HepG2 (cell line): ENCODE measurements around the gene TRAPPC4. TPM values are rescaled to one million over a fixed set of nuclear protein-coding genes. Genes with fewer than 3 reads are reported as not detected.
A peak's percentile ranks its signal among the peaks of the same experiment; 100 is the strongest.

Experiments
- AKAP8 ChIP-seq: sonication (generic); formaldehyde crosslinking; IDR thresholded peaks from 2 replicates; pipeline ENCODE4 v1.5.1; 2020; ENCODE audit warnings: mild to moderate bottlenecking, missing genetic modification reagents
- ARNT ChIP-seq: fragments of 450-650 bp; IDR thresholded peaks from 2 replicates; pipeline ENCODE4 v1.6.1; 2017
- CHD2 ChIP-seq: IDR thresholded peaks from 2 replicates; pipeline ENCODE4 v1.6.1; 2011; ENCODE audit warnings: low read depth, low read length, improper control_type of control experiment
- FOSL2 ChIP-seq: sonication (generic); formaldehyde crosslinking; IDR thresholded peaks from 2 replicates; pipeline ENCODE4 v1.4.0; 2020; ENCODE audit warnings: missing genetic modification reagents
- HMGXB3 ChIP-seq: sonication (generic); formaldehyde crosslinking; IDR thresholded peaks from 2 replicates; pipeline ENCODE4 v1.4.0; 2020; ENCODE audit warnings: missing genetic modification reagents, borderline replicate concordance
- IRF1 ChIP-seq: sonication (generic); formaldehyde crosslinking; IDR thresholded peaks from 2 replicates; pipeline ENCODE4 v1.4.0; 2020; ENCODE audit warnings: low read depth, mild to moderate bottlenecking, missing genetic modification reagents
- JARID2 ChIP-seq: sonication (generic); formaldehyde crosslinking; IDR thresholded peaks from 2 replicates; pipeline ENCODE4 v1.8.1; 2023; ENCODE audit warnings: missing genetic modification reagents, inconsistent platforms; ENCODE audit not compliant: insufficient replicate concordance
- MIER2 ChIP-seq: IDR thresholded peaks from 2 replicates; pipeline ENCODE4 v1.6.1; 2016; ENCODE audit warnings: missing biosample characterization, missing genetic modification reagents
- TGIF2 ChIP-seq: IDR thresholded peaks from 2 replicates; pipeline ENCODE4 v1.6.1; 2016; ENCODE audit warnings: control low read depth, missing compliant biosample characterization
- THAP11 ChIP-seq: IDR thresholded peaks from 2 replicates; pipeline ENCODE4 v1.6.1; 2016; ENCODE audit warnings: missing biosample characterization, missing genetic modification reagents
- polyA plus RNA-seq, 8 experiments: library from polyadenylated mRNA; depleted of rRNA in 3 of 8; stranded (reverse) in 7 of 8; unstranded in 1 of 8; fragments of >200 nt; fragmentation: Illumina TruSeq in 4 of 8; extraction: Trizol in 4 of 8; gene quantifications; 2 replicates each; pipeline versions ENCODE4 v1.2.1 to v1.2.3, GENCODE V29; 2011 to 2016; ENCODE audit warnings: low read depth in 4 of 8, missing spikeins in 1 of 8, mixed read lengths in 1 of 8; ENCODE audit not compliant: insufficient read depth in 1 of 8
- total RNA-seq, 5 experiments: library from RNA; depleted of rRNA; stranded (reverse); fragments of >200 nt; fragmentation: Illumina TruSeq; extraction: Trizol; gene quantifications; 2 replicates each; pipeline ENCODE4 v1.2.3, GENCODE V29; 2016; ENCODE audit warnings: low read depth in 1 of 5
- TF ChIP-seq, protein P1 (sequence below): sonication (generic); formaldehyde crosslinking; IDR thresholded peaks from 2 replicates; pipeline ENCODE4 v1.4.0; 2020; ENCODE audit warnings: low read depth, missing genetic modification reagents
- TF ChIP-seq, protein P2 (sequence below): sonication (generic); formaldehyde crosslinking; IDR thresholded peaks from 2 replicates; pipeline ENCODE4 v1.4.0; 2020; ENCODE audit warnings: missing genetic modification reagents
- TF ChIP-seq, protein P3 (sequence below): sonication (generic); formaldehyde crosslinking; IDR thresholded peaks from 2 replicates; pipeline ENCODE4 v1.5.0; 2020; ENCODE audit warnings: mild to moderate bottlenecking, missing genetic modification reagents

TRAPPC4 gene
- total and polyA plus RNA-seq, 2 of the 13 experiments (the other 11 are each of a cell fraction or from before 2014, with no cell fraction given): 97.4 to 140 TPM

GRCh38 chr11:118997627-118998387, 20.8 kb upstream of the TRAPPC4 start, which contains the start of gene CENATAC (continued):
- TF ChIP-seq, protein P1, sequence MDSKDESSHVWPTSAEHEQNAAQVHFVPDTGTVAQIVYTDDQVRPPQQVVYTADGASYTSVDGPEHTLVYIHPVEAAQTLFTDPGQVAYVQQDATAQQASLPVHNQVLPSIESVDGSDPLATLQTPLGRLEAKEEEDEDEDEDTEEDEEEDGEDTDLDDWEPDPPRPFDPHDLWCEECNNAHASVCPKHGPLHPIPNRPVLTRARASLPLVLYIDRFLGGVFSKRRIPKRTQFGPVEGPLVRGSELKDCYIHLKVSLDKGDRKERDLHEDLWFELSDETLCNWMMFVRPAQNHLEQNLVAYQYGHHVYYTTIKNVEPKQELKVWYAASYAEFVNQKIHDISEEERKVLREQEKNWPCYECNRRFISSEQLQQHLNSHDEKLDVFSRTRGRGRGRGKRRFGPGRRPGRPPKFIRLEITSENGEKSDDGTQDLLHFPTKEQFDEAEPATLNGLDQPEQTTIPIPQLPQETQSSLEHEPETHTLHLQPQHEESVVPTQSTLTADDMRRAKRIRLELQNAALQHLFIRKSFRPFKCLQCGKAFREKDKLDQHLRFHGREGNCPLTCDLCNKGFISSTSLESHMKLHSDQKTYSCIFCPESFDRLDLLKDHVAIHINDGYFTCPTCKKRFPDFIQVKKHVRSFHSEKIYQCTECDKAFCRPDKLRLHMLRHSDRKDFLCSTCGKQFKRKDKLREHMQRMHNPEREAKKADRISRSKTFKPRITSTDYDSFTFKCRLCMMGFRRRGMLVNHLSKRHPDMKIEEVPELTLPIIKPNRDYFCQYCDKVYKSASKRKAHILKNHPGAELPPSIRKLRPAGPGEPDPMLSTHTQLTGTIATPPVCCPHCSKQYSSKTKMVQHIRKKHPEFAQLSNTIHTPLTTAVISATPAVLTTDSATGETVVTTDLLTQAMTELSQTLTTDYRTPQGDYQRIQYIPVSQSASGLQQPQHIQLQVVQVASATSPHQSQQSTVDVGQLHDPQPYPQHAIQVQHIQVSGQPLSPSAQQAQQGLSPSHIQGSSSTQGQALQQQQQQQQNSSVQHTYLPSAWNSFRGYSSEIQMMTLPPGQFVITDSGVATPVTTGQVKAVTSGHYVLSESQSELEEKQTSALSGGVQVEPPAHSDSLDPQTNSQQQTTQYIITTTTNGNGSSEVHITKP: peak; percentile 49; the same call in 1 of the 2 replicates
- TF ChIP-seq CHD2: no peak
- TF ChIP-seq HMGXB3 (CRISPR knock-in tag): peak; percentile 44; the same call in 1 of the 2 replicates
- TF ChIP-seq, protein P2, sequence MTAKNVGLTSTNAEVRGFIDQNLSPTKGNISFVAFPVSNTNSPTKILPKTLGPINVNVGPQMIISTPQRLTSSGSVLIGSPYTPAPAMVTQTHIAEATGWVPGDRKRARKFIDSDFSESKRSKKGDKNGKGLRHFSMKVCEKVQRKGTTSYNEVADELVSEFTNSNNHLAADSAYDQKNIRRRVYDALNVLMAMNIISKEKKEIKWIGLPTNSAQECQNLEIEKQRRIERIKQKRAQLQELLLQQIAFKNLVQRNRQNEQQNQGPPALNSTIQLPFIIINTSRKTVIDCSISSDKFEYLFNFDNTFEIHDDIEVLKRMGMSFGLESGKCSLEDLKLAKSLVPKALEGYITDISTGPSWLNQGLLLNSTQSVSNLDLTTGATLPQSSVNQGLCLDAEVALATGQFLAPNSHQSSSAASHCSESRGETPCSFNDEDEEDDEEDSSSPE (CRISPR knock-in tag): peak; percentile 91
- no peak; the same call in 1 of the 2 replicates for TF ChIP-seq FOSL2 (CRISPR knock-in tag)
- no peak for TF ChIP-seq ARNT
- TF ChIP-seq IRF1: no peak
- peak; percentile 20; the same call in 1 of the 2 replicates for TF ChIP-seq AKAP8 (CRISPR knock-in tag)
- no peak for TF ChIP-seq JARID2 (CRISPR knock-in tag)
- TF ChIP-seq, protein P3, sequence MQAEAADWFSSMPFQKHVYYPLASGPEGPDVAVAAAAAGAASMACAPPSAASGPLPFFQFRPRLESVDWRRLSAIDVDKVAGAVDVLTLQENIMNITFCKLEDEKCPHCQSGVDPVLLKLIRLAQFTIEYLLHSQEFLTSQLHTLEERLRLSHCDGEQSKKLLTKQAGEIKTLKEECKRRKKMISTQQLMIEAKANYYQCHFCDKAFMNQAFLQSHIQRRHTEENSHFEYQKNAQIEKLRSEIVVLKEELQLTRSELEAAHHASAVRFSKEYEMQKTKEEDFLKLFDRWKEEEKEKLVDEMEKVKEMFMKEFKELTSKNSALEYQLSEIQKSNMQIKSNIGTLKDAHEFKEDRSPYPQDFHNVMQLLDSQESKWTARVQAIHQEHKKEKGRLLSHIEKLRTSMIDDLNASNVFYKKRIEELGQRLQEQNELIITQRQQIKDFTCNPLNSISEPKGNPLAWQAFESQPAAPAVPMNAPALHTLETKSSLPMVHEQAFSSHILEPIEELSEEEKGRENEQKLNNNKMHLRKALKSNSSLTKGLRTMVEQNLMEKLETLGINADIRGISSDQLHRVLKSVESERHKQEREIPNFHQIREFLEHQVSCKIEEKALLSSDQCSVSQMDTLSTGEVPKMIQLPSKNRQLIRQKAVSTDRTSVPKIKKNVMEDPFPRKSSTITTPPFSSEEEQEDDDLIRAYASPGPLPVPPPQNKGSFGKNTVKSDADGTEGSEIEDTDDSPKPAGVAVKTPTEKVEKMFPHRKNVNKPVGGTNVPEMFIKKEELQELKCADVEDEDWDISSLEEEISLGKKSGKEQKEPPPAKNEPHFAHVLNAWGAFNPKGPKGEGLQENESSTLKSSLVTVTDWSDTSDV (CRISPR knock-in tag): 0 out of 2 replicates have a peak, but pooled peaks have one; percentile 23
- peak; percentile 52; the same call in 1 of the 2 replicates for TF ChIP-seq TGIF2
- peak; percentile 80 for TF ChIP-seq THAP11 (CRISPR knock-in tag)
- TF ChIP-seq MIER2: no peak
